NCI-H1092 treated with DMSO at 0.1 percent for 48 hours (cell line): ENCODE data around the gene NT5DC2.

ENCODE experiments used
- DNase-seq: peaks from one replicate; lab custom pipeline; 2025; lab: John Stamatoyannopoulos, UW

NT5DC2 gene

GRCh38 chr3:52509753-52510328 lies 23.8 kb downstream of the NT5DC2 start:
- DNase-seq: no peak

GRCh38 chr3:52507359-52507758 lies 26.3 kb downstream of the NT5DC2 start:
- no peak for DNase-seq

GRCh38 chr3:52506266-52506966 lies 27.2 kb downstream of the NT5DC2 start:
- no peak for DNase-seq

GRCh38 chr3:52504977-52505376 lies 28.7 kb downstream of the NT5DC2 start:
- DNase-seq: no peak

GRCh38 chr3:52503788-52504424 lies 29.8 kb downstream of the NT5DC2 start:
- DNase-seq: no peak

GRCh38 chr3:52502808-52503350 lies 30.8 kb downstream of the NT5DC2 start:
- no peak for DNase-seq

GRCh38 chr3:52502001-52502400 lies 31.7 kb downstream of the NT5DC2 start:
- DNase-seq: no peak

GRCh38 chr3:52501046-52501445 lies 32.6 kb downstream of the NT5DC2 start:
- DNase-seq: no peak

- DNase-seq: no peak
These were observed 35.3 kb downstream of the NT5DC2 start for GRCh38 chr3:52498137-52499054.

- no peak for DNase-seq
These were observed 37.7 kb downstream of the NT5DC2 start for GRCh38 chr3:52495777-52496602.

- no peak for DNase-seq
These were observed 38.7 kb downstream of the NT5DC2 start, which contains the start of gene STAB1 for GRCh38 chr3:52494886-52495495. STAB1 (plus strand) TSS chr3:52495338; CDS start chr3:52495414, 76 bp downstream.

- DNase-seq: no peak
These were observed 39.2 kb downstream of the NT5DC2 start for GRCh38 chr3:52494445-52494844.

GRCh38 chr3:52493232-52494017 lies 40.2 kb downstream of the NT5DC2 start:
- DNase-seq: no peak

GRCh38 chr3:52492059-52492458 lies 41.6 kb downstream of the NT5DC2 start:
- no peak for DNase-seq

GRCh38 chr3:52490939-52491526 lies 42.6 kb downstream of the NT5DC2 start:
- no peak for DNase-seq

GRCh38 chr3:52490035-52490938 lies 43.4 kb downstream of the NT5DC2 start:
- DNase-seq: no peak

GRCh38 chr3:52489453-52489852 lies 44.2 kb downstream of the NT5DC2 start:
- no peak for DNase-seq

- DNase-seq: no peak
These were observed 44.9 kb downstream of the NT5DC2 start for GRCh38 chr3:52488746-52489145.
